ENCODE results near the gene SPZ1.
"Not testable (repeated sequence)": the region's sequence is repeated elsewhere in the genome, so short reads cannot be mapped to it uniquely, and the experiment has no call there.

SPZ1 gene, protein sequence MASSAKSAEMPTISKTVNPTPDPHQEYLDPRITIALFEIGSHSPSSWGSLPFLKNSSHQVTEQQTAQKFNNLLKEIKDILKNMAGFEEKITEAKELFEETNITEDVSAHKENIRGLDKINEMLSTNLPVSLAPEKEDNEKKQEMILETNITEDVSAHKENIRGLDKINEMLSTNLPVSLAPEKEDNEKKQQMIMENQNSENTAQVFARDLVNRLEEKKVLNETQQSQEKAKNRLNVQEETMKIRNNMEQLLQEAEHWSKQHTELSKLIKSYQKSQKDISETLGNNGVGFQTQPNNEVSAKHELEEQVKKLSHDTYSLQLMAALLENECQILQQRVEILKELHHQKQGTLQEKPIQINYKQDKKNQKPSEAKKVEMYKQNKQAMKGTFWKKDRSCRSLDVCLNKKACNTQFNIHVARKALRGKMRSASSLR

DNA sequence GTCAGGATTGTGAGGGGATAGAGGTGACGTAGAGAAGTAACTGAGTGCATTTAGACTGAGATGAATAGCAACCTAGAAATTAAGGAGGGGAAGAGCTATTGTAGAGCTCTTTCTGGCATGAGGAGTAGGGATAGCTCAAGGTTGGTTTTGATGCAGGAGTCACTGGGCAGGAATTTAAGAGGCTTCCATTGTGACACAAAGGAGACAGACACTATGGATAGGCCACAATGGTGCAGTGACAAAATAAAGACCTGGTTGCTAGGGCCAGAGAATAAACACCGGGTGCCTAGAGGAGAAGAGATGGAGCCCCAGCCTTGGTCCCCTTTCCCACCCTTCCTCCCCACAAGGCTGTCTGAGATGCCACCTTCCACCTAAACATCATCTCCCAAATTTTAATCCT, at the start of gene SPZ1:
SPZ1 (plus strand) TSS at position 301 of the 400 bp plus-strand sequence. CDS start 214 bp downstream, outside the sequence.
- Mint-ChIP-seq H3K36me3 (no peaks in the 10 kb centered on the region), H3K4me1 (no peaks in the 10 kb centered on the region), H3K4me3 (no peak within 1 kb of the TSS), H3K9me3 (no peaks in the 10 kb centered on the region), H3K27me3 (peaks cover 11% of the 10 kb centered on the region), H3K27ac (no peak within 1 kb of the TSS)

DNA sequence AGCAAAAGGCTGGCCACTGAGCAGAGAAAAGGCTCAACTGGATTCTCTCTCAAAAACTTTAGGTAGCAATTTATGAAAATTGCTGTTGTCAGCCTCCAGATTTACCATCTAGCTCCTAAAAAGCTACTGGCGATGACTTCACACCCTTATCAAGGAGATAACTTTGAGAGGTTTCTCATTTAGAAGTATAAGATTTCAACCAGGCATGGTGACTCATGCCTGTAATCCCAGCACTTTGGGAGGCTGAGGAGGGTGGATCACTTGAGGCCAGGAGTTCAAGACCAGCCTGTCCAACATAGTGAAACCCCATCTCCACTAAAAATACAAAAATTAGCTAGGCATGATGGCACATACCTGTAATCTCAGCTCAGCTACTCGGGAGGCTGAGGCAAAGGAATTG, 49.3 kb upstream of the SPZ1 start:
- Mint-ChIP-seq H3K4me3 (peak overlapping the region; percentile 64), H3K27ac (peak overlapping the region; percentile 96), H3K4me1 (peaks cover 57% of the 10 kb centered on the region)
- not testable (repeated sequence) for H3K27me3 Mint-ChIP-seq, H3K9me3 Mint-ChIP-seq, H3K36me3 Mint-ChIP-seq

DNA sequence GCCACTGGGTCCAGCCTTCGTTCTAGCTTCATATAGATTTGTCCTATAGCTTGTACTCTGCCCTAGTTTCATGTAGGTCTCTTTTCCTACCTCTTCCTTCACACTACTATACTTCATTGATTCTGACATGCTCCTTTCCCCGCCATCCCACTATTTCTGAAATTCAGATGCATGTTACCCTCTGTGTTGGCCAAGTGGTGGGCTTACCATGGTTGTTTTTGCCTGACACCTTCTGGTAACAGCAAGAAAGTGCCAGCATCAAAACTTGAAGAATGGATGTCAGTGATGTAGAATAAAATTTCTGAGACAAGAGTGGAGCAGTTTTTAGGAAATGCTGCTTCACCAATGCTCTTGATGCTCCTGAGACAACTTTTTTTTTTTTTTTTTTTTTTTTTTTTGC, 44.5 kb upstream of the SPZ1 start:
- Mint-ChIP-seq H3K4me3 (no peak overlapping the region), H3K4me1 (peaks cover 31% of the 10 kb centered on the region), H3K27ac (peak overlapping the region; percentile 25), H3K9me3 (no peaks in the 10 kb centered on the region), H3K27me3 (no peaks in the 10 kb centered on the region), H3K36me3 (no peaks in the 10 kb centered on the region)

DNA sequence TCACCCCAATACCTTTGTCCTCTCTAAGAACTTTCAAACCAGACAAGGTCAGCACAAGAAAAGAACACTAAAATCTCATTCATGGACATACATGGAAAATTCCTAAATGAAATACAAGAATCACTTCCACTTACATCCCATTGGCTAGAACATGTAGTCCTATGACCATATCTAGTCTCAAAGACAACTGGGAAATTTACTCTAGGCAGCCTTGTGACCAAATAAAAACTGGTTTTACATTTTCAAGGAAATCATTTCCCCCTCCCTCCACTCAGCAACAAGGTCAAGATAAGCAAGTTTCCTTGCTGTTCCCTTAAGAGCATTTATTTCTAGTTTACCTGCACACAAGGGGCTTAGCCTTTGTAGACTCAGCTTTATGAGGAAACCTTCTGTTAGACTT, 43.6 kb upstream of the SPZ1 start:
- Mint-ChIP-seq H3K36me3 (no peaks in the 10 kb centered on the region), H3K27me3 (no peaks in the 10 kb centered on the region), H3K27ac (peak overlapping the region; percentile 62), H3K4me3 (no peak overlapping the region), H3K9me3 (no peaks in the 10 kb centered on the region), H3K4me1 (peaks cover 23% of the 10 kb centered on the region)

DNA sequence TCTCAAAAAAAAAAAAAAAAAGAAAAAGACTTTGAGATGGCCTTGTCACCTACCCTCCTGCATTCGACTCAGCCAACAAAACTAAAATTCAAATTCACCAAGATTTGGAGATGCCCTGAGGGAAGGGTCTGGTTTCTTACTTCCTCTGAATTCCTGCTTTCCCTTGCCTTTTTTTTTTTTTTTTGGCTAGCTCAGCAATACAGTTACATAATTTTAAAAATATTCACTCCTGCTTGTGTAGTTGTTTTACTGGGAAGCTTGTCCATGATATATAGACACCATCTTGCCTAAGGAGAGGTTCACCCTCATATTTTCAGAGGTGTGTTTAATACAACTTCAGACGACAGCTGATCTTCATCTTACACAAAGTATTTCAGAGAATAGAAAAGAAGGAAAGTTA, 42.6 kb upstream of the SPZ1 start:
- Mint-ChIP-seq H3K27ac (no peak overlapping the region), H3K27me3 (no peaks in the 10 kb centered on the region), H3K4me3 (no peak overlapping the region)

DNA sequence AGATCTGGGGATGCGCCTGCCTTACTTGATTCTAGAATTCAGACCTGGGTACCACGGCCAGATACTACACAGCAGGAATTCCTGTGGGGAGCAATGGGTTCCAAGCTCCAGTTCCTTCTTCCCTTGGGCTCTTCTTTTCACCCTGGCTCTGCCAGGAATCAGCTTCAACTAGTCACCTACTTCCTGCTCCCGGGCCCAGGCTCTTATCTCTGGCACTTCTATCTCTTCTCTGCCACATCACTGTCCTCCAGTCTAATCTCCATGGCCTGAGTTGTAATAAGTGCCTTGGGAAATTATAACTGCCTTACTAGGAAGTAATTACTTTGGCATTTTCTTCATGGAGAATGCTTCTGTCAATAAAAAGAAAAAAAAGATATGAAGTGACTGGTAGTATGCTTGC, 37.7 kb upstream of the SPZ1 start:
- no peak overlapping the region for H3K27ac Mint-ChIP-seq
- no peaks in the 10 kb centered on the region for H3K36me3 Mint-ChIP-seq
- H3K4me1 Mint-ChIP-seq = peaks cover 34% of the 10 kb centered on the region
- no peak overlapping the region for H3K4me3 Mint-ChIP-seq
- H3K9me3 Mint-ChIP-seq = no peaks in the 10 kb centered on the region
- H3K27me3 Mint-ChIP-seq = no peaks in the 10 kb centered on the region

More for the DNA sequence above, 42.6 kb upstream of the SPZ1 start:
- H3K4me1 Mint-ChIP-seq = peaks cover 21% of the 10 kb centered on the region
- H3K36me3 Mint-ChIP-seq = no peaks in the 10 kb centered on the region
- no peaks in the 10 kb centered on the region for H3K9me3 Mint-ChIP-seq

DNA sequence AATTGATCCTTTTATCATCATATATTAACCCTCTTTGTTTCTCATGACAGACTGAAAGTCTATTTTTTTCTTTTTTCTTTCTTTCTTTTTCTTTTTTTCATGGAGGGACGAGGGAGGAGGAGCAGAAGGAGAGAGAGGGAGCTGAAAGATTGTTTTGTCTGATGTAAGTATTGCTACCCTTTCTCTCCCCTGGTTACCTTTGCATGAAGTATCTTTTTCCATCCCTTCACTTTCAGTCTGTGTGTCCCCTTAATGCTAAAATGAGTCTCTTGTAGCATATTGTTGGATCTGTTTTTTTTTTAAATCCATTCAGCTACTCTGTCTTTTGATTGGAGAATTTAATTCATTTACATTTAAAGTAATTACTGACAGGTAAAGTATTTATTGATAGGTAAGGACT, 36.4 kb upstream of the SPZ1 start:
- Mint-ChIP-seq H3K4me3 (peak overlapping the region; percentile 51), H3K27me3 (no peaks in the 10 kb centered on the region), H3K9me3 (no peaks in the 10 kb centered on the region), H3K4me1 (peaks cover 34% of the 10 kb centered on the region), H3K27ac (peak overlapping the region; percentile 87), H3K36me3 (no peaks in the 10 kb centered on the region)

DNA sequence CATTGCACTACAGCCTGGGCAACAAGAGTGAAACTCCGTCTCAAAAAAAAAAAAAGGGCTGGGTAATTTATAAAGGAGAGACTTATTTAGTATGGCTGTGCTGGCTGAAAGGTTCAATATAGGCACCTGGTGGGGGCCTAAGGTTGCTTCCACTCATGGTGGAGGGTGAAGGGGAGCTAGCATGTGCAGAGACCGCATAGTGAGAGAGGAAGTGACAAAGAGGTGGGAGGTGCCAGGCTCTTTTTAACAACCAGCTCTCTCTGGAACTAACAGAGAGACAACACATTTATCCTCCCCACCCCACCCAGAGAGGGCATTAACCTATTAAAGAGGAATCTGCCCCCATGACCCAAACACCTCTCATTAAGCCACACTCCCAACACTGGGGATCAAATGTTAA, 35.1 kb upstream of the SPZ1 start:
- H3K36me3 Mint-ChIP-seq = no peaks in the 10 kb centered on the region
- no peaks in the 10 kb centered on the region for H3K9me3 Mint-ChIP-seq
- H3K27me3 Mint-ChIP-seq = no peaks in the 10 kb centered on the region
- H3K4me1 Mint-ChIP-seq = peaks cover 34% of the 10 kb centered on the region
- H3K4me3 Mint-ChIP-seq = peak overlapping the region; percentile 36
- H3K27ac Mint-ChIP-seq = peak overlapping the region; percentile 90

DNA sequence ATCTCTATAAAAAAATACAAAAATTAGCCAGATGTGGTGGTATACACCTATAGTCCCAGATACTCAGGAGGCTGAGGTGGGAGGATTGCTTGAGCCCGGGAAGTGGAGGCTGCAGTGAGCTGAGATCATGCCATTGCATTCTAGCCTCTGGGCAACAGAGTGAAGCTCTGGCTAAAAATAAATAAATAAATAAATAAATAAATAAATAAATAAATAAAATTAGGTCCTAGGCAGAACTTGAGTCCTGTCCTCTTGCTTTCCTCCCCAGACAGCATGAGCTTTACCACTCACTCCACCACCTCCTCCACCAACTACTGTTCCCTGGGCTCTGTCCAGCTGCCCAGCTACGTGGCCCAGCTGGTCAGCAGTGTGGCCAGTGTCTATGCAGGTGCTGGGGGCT, 31.6 kb upstream of the SPZ1 start:
- Mint-ChIP-seq H3K36me3 (no peaks in the 10 kb centered on the region), H3K27me3 (no peaks in the 10 kb centered on the region), H3K4me1 (peaks cover 23% of the 10 kb centered on the region), H3K9me3 (no peaks in the 10 kb centered on the region), H3K4me3 (no peak overlapping the region), H3K27ac (no peak overlapping the region)

DNA sequence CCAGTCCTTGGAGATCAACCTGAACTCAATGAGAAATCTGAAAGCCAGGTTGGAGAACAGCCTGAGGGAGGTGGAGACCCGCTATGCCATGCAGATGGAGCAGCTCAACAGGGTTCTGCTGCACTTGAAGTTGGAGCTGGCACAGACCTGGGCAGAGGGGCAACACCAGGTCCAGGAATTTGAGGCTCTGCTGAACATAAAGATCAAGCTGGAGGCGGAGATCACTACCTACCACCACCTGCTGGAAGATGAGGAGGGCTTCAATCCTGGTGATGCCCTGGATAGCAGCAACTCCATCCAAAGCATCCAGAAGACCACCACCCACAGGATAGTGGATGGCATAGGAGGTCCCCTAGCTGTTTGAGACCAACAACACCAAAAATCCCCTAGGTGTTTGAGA, 30.5 kb upstream of the SPZ1 start:
- Mint-ChIP-seq H3K9me3 (no peaks in the 10 kb centered on the region), H3K4me1 (peaks cover 15% of the 10 kb centered on the region), H3K36me3 (no peaks in the 10 kb centered on the region), H3K27ac (no peak overlapping the region), H3K27me3 (no peaks in the 10 kb centered on the region), H3K4me3 (no peak overlapping the region)

DNA sequence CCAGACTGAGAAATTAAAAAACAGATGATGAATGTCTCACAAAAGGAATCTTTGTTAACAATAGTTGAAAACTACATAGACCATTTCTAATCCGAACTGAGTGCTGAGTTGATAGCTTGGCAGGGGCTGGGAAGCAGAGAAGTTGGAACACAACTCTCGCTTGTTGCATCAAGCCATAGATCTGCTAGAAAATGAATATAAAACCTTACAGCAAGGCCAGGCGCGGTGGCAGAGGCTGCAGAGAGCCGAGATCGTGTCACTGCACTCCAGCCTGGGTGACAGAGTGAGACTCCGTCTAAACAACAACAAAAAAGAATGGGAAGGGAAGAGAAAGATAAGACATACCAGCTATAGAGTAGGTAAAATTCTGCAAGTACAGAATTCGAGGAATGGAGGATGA, 28.0 kb upstream of the SPZ1 start:
- no peak overlapping the region for H3K4me3 Mint-ChIP-seq

DNA sequence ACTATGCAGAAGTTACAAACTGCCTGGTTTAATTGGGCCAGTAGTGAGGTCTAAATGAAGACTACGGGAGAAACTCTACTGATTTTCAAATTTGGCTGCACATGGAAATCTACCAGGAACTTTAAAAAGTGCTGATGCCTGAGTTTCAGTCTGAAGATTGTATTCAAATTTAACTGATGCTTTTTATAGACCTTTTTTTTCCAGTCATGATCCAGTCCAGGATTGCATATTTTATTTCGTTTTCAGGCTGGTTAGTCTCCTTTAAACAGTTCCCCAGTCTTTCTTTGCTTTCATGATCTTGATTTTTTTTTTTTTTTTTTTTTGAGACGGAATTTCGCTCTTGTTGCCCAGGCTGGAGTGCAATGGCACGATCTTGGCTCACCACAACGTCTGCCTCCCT, 23.7 kb upstream of the SPZ1 start:
- H3K36me3 Mint-ChIP-seq = no peaks in the 10 kb centered on the region
- no peak overlapping the region for H3K4me3 Mint-ChIP-seq
- no peak overlapping the region for H3K27ac Mint-ChIP-seq
- peaks cover 3% of the 10 kb centered on the region for H3K4me1 Mint-ChIP-seq
- no peaks in the 10 kb centered on the region for H3K27me3 Mint-ChIP-seq
- H3K9me3 Mint-ChIP-seq = no peaks in the 10 kb centered on the region

More for the DNA sequence above, 28.0 kb upstream of the SPZ1 start:
- Mint-ChIP-seq H3K27me3 (no peaks in the 10 kb centered on the region), H3K36me3 (no peaks in the 10 kb centered on the region), H3K4me1 (no peaks in the 10 kb centered on the region), H3K9me3 (no peaks in the 10 kb centered on the region), H3K27ac (no peak overlapping the region)

DNA sequence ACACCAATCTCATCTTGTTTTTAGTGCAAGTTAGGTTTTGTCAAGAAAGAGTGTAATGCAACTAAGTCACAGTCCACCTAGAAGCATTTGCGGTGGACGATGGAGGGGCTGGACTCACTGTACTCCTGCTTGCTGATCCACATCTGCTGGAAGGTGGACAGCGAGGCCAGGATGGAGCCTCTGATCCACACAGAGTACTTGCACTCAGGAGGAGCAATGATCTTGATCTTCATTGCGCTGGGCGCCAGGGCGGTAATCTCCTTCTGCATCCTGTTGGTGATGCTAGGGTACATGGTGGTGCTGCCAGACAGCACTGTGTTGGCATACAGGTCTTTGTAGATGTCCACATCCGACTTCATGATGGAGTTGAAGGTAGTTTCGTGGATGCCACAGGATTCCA, 20.2 kb upstream of the SPZ1 start:
- H3K4me1 Mint-ChIP-seq = peaks cover 3% of the 10 kb centered on the region
- H3K36me3 Mint-ChIP-seq = no peaks in the 10 kb centered on the region
- no peaks in the 10 kb centered on the region for H3K9me3 Mint-ChIP-seq
- H3K4me3 Mint-ChIP-seq = no peak overlapping the region
- no peak overlapping the region for H3K27ac Mint-ChIP-seq
- no peaks in the 10 kb centered on the region for H3K27me3 Mint-ChIP-seq

DNA sequence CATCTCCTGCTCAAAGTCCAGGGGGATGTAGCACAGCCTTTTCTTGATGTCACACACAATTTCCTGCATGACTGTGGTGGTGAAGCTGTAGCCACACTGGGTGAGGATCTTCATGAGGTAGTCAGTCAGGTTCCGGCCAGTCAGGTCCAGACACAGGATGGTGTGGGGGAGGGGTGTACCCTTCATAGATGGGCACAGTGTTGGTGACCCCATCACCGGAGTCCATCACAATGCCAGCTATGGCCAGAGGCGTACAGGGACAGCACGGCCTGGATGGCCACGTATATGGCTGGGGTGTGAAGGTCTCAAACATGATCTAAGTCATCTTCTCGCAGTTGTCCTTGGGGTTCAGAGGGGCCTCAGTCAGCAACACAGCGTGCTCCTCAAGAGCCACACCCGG, 19.7 kb upstream of the SPZ1 start:
- Mint-ChIP-seq H3K36me3 (no peaks in the 10 kb centered on the region), H3K27me3 (no peaks in the 10 kb centered on the region), H3K4me1 (peaks cover 3% of the 10 kb centered on the region), H3K9me3 (no peaks in the 10 kb centered on the region), H3K4me3 (no peak overlapping the region), H3K27ac (no peak overlapping the region)

DNA sequence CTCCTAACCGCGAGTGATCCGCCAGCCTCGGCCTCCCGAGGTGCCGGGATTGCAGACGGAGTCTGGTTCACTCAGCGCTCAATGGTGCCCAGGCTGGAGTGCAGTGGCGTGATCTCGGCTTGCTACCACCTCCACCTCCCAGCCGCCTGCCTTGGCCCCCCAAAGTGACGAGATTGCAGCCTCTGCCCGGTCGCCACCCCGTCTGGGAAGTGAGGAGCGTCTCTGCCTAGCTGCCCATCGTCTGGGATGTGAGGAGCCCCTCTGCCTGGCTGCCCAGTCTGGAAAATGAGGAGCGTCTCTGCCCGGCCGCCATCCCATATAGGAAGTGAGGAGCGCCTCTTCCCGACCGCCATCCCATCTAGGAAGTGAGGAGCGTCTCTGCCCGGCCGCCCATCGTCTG, 19.0 kb upstream of the SPZ1 start:
- not testable (repeated sequence) for H3K4me3 Mint-ChIP-seq, H3K4me1 Mint-ChIP-seq, H3K27me3 Mint-ChIP-seq, H3K27ac Mint-ChIP-seq, H3K9me3 Mint-ChIP-seq, H3K36me3 Mint-ChIP-seq

DNA sequence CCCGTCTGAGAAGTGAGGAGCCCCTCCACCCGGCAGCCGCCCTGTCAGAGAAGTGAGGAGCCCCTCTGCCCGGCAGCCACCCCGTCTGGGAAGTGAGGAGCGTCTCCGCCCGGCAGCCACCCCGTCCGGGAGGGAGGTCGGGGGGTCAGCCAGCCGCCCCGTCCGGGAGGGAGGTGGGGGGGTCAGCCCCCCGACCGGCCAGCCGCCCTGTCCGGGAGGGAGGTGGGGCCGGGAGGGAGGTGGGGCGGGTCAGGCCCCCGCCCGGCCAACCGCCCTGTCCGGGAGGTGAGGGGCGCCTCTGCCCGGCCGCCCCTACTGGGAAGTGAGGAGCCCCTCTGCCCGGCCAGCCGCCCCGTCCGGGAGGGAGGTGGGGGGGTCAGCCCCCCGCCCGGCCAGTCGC, 18.5 kb upstream of the SPZ1 start:
- H3K4me3 Mint-ChIP-seq, H3K9me3 Mint-ChIP-seq, H3K27ac Mint-ChIP-seq, H3K27me3 Mint-ChIP-seq, H3K4me1 Mint-ChIP-seq, H3K36me3 Mint-ChIP-seq: not testable (repeated sequence)

DNA sequence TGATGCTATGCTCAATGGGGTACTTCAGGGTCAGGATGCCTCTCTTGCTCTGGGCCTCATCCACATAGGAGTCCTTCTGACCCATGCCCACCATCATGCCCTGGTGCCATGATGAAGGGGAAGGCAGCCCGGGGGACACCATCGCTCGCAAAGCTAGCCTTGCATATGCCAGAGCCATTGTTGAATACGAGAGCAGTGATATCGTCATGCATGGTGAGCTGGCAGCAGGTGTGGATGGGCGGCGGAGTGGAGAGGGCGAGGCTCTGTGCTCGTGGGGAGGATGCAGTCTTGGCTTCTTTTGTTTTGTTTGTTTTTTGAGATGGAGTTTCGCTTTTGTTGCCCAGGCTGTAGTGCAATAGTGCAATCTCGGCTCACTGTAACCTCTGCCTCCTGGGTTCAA, 17.2 kb upstream of the SPZ1 start:
- Mint-ChIP-seq H3K27ac (no peak overlapping the region), H3K36me3 (no peaks in the 10 kb centered on the region), H3K4me1 (peaks cover 3% of the 10 kb centered on the region), H3K27me3 (no peaks in the 10 kb centered on the region), H3K4me3 (no peak overlapping the region), H3K9me3 (no peaks in the 10 kb centered on the region)

Measured in activated naive CD4-positive, alpha-beta T cell treated with anti-CD3 and anti-CD28 coated beads, Interleukin-2, amount 50 U/mL, for 24 hours (primary cell).